ENCODE data around the gene MYOG. TPM values are rescaled to one million over a fixed set of nuclear protein-coding genes. Genes with fewer than 3 reads are reported as not detected.

Gene MYOG
- total RNA-seq, 1 experiment from 2014 or later: not detected

GRCh38 chr1:203089001-203089650 is 3.3 kb upstream of the MYOG start:
- Histone ChIP-seq H2AFZ (ENCODE audit: low read length) (no peak overlapping the region), H3K27me3 (ENCODE audit: insufficient read depth, low read length) (no peaks in the 10 kb centered on the region), H4K5ac (ENCODE audit: insufficient read length, low read depth, low read length) (no peak overlapping the region), H2AK5ac (ENCODE audit: insufficient read length, low read length) (no peak overlapping the region), H2BK120ac (ENCODE audit: low read depth, low read length, poor library complexity, severe bottlenecking) (no peak overlapping the region), H3K27ac (ENCODE audit: insufficient read length, low read depth, low read length) (no peak overlapping the region), H3K56ac (ENCODE audit: insufficient read length, low read depth, low read length) (no peak overlapping the region), H3K9me3 (ENCODE audit: control insufficient read depth, low read depth, low read length) (no peaks in the 10 kb centered on the region), H3T11ph (ENCODE audit: low read length) (no peak overlapping the region), H3K4ac (ENCODE audit: low read depth, low read length) (no peak overlapping the region), H4K91ac (ENCODE audit: insufficient read length, low read depth, low read length) (no peak overlapping the region), H3K23ac (ENCODE audit: insufficient read length, low read depth, low read length) (no peak overlapping the region), H3K4me1 (ENCODE audit: insufficient read depth, low read length) (no peaks in the 10 kb centered on the region), H3K23me2 (ENCODE audit: insufficient read length, low read depth, low read length, poor library complexity, severe bottlenecking) (no peaks in the 10 kb centered on the region), H4K8ac (replicated peaks; ENCODE audit: insufficient read length, low read depth, low read length) (no peak overlapping the region), H2BK12ac (ENCODE audit: insufficient read length, low read depth, low read length) (no peak overlapping the region), H2BK5ac (ENCODE audit: insufficient read length, low read length) (no peak overlapping the region), H2BK20ac (ENCODE audit: low read depth, low read length, poor library complexity, severe bottlenecking) (no peak overlapping the region), H3K18ac (ENCODE audit: insufficient read length, low read depth, low read length) (no peak overlapping the region), H3K14ac (ENCODE audit: insufficient read depth, low read length) (no peak overlapping the region), H2BK15ac (ENCODE audit: low read depth, low read length) (no peak overlapping the region), H3K4me2 (ENCODE audit: insufficient read depth, insufficient read length, low read length) (no peak overlapping the region), H3K79me2 (ENCODE audit: insufficient read depth, low read length) (no peaks in the 10 kb centered on the region), H3K9ac (ENCODE audit: extremely low read depth, insufficient read length, low read length) (no peak overlapping the region), H4K20me1 (ENCODE audit: control insufficient read depth, insufficient read depth, insufficient read length) (peaks cover 3% of the 10 kb centered on the region), H3K79me1 (ENCODE audit: insufficient read depth, low read depth, low read length, poor library complexity, severe bottlenecking) (no peaks in the 10 kb centered on the region)
- peaks cover 28 to 35% of the 10 kb centered on the region in 2 experiments for H3K4me1 Mint-ChIP-seq
- H3K4me3 Mint-ChIP-seq: no peak overlapping the region; a peak in 1 of 5 replicates
- no peaks in the 10 kb centered on the region for H3K36me3 Mint-ChIP-seq (ENCODE audit: insufficient read depth in 1 of 3, low read depth in 3 of 3)
- peaks cover 8% of the 10 kb centered on the region for H3K27me3 Mint-ChIP-seq (ENCODE audit: low read depth)
- no peak overlapping the region for H3K27ac Mint-ChIP-seq
- TF ChIP-seq, protein P1, sequence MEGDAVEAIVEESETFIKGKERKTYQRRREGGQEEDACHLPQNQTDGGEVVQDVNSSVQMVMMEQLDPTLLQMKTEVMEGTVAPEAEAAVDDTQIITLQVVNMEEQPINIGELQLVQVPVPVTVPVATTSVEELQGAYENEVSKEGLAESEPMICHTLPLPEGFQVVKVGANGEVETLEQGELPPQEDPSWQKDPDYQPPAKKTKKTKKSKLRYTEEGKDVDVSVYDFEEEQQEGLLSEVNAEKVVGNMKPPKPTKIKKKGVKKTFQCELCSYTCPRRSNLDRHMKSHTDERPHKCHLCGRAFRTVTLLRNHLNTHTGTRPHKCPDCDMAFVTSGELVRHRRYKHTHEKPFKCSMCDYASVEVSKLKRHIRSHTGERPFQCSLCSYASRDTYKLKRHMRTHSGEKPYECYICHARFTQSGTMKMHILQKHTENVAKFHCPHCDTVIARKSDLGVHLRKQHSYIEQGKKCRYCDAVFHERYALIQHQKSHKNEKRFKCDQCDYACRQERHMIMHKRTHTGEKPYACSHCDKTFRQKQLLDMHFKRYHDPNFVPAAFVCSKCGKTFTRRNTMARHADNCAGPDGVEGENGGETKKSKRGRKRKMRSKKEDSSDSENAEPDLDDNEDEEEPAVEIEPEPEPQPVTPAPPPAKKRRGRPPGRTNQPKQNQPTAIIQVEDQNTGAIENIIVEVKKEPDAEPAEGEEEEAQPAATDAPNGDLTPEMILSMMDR (conservative IDR thresholded peaks at IDR 0.05): no peak
- WGBS (ENCODE audit: extremely low coverage, insufficient read length, low lambda C conversion rate): no CpG with 5 or more reads among the region's 7 CpGs
- peak; percentile 27 for DNase-seq
- H3K9me3 Mint-ChIP-seq: peaks cover 0 to 2% of the 10 kb centered on the region in 2 experiments; a peak in 4 of 5 replicates
